HG03469 (cell line): ENCODE results near the gene COA7.
"Not testable (repeated sequence)": the region's sequence is repeated elsewhere in the genome, so short reads cannot be mapped to it uniquely, and the experiment has no call there.

Source experiments
- ATAC-seq: cut with Tn5 transposase; IDR thresholded peaks from one replicate; pipeline ENCODE4 v1.9.1; 2021; ENCODE audit warnings: mild to moderate bottlenecking, moderate library complexity, moderate number of reproducible peaks; ENCODE audit not compliant: unreplicated experiment

The COA7 gene

GRCh38 chr1:52706941-52707926 is 9.1 kb upstream of the COA7 start:
- no peak for ATAC-seq

DNA sequence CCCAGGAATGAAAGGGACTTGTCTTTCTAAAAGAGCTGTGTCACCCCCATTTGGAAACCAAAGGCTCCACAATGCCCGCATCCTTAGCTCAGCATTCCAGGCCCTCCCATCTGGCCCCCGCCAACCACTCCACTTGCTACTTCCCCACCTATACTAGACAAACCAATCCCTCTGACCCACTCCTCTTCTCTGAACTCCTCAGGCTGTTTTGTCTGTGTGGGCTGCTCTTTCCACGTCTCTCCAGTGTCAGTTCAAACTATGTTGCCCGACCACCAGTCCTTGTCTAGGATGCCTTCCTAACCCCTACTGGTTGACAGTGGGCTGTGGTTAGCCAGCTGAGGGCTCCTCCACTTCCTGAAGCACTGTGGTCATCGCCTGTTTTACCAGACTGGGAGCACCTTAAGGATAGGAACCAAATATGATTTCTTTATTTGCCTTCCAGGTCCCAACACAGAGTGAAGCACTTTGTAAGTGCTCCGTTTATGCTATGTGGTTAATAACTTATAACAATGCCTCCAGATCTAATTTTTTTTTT is 8.1 kb upstream of the COA7 start:
- ATAC-seq, result no peak

DNA sequence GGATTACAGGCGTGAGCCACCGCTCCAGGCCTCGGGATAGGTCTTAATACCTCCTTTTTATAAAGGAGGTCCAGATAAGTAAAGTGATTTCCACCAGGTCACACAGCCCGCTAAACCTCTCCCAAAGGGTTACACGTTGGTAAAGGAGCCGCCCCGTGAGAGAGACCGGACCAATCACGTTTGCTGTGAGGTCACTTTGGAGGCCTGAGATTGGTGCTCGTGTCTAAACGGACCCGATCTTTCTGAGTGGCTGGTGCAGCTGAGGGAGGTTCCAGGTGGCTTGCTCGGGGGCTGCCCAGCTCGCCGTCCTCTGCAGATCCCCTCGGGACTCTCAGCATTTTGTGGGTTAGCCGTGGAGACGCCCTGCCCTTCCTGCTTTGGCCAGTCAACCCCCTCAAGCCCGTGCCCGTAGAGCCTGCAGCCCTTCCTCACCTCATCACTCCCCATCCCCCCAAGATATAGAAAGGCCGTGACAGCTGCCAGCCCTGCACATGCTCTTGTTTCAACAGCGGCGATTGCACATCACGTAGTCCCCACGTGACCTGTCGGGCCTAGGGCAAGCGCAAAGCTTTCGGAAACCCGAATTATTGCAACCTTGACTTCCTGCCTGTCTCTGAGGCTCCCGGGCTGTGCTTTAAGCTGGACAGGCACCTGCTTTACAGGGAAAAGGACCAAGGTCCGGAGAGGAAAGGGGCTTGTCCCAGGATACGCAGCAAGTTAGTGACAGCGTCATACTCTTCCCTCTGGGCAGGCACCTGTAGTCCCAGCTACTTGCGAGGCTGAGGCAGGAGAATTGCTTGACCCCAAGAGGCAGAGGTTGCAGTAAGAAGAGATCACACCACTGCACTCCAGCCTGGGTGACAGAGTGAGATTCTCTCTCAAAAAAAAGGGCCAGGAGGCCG is 5.0 kb upstream of the COA7 start:
- peak; percentile 79 for ATAC-seq

- no peak for ATAC-seq
These were observed 2.5 kb downstream of the COA7 start for GRCh38 chr1:52695627-52696026.

DNA sequence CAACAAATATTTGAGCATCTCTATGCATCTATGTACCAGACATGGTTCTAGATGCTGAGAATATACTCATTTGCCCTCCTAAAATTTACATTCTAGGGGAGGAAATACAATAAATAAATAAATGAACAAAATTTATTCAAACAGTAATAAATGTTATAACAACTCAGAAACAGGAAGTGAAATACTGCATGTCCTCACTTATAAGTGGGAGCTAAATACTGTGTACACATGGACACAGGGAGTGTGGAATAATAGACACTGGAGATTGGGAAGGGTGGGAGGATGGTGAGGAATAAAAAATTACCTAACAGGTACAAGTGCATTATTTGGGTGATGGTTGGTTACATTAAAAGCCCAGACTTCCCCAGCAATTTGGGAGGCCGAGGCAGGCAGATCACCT is 4.3 kb downstream of the COA7 start:
- ATAC-seq, result no peak

DNA sequence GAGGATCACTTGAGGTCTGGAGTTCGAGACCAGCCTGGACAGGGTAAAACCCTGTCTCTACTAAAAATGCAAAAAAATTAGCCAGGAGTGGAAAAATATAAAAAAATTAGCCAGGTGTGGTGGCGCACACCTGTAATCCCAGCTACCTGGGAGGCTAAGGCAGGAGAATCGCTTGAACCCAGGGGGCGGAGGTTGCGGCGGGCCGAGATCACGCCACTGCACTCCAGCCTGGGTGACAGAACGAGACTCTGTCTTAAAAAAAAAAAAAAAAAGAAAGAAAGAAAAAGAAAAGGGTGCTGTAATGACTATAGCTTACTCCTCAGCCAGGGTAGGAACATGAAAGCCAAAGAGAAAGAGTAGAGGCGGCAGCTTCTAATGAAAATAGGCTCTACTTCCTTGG is 4.8 kb downstream of the COA7 start:
- ATAC-seq, result not testable (repeated sequence)

- no peak for ATAC-seq
These were observed 5.5 kb downstream of the COA7 start for GRCh38 chr1:52692697-52693096.

DNA sequence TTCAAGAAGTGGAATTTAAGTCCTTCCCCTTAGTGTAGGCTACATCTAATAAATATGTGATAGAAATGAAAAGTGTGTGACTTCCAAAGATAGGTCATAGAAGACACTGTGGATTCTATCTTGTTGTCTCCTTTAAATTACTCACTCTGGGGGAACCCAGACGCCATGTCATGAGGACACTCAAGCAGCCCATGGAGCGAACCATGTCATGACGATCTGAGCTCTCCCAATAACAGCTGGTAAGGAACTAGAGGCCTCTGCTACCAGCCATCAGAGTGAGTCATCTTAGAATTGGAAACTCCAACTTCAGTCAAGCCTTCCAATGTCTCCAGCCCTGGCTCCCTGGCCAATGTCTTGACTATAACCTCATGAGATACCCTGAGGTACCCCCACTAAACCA is 6.3 kb downstream of the COA7 start:
- no peak for ATAC-seq

GRCh38 chr1:52686830-52687229 is 11.3 kb downstream of the COA7 start:
- ATAC-seq, result no peak

DNA sequence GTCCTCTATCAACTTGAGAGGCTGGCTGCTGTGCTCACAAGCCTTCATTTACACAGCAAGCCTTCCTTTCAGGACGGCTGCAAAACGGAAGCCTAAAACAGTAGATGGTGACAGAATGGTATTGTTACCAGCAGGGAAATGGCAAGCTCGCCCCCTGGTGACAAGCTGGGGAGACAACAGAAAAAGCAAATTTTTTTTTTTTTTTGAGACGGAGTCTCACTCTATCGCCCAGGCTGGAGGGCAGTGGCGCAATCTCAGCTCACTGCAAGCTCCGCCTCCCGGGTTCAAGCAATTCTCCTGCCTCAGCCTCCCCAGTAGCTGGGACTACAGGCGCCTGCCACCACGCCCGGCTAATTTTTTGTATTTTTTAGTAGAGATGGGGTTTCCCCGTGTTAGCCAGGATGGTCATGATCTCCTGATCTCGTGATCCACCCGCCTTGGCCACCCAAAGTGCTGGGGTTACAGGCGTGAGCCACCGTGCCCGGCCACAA is 11.8 kb downstream of the COA7 start:
- ATAC-seq, result peak; percentile 60

DNA sequence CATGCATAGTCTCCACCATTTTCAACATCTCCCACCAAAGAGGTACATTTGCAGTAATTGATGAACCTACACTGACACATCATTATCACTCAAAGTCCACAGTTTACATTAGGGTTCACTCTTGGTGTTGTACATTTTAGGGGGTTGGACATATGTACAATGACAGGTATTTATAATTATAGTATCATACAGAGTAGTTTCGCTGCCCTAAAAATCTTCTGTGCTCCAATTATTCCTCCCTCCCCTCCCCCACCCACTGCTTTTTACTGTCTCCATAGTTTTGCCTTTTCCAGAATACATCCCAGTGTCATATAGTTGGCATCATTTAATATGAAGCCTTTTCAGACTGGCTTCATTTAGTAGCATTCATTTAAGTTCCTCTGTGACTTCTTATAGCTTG is 13.6 kb downstream of the COA7 start:
- ATAC-seq, result no peak

GRCh38 chr1:52683367-52683940 is 14.7 kb downstream of the COA7 start:
- no peak for ATAC-seq

DNA sequence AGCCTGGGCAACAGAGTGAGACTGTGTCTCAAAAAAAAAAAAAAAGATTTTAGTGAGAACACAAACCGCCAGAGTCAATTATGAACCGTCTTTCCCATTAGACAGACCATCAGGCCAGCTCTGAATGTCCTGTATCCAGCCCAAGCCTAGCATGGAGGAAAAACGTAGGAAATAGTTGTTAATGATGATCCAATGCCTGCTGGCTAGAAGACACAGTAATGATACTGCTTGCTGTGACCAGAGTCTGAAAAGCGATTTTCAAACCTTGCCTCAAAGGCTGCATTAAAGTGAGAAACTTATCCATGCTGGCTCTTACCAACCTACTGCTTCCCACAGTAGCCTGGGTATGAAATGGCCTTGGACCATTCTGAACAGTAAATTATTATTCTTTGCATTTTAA is 17.0 kb downstream of the COA7 start:
- no peak for ATAC-seq

- ATAC-seq, result no peak
These were observed 17.8 kb downstream of the COA7 start for GRCh38 chr1:52680353-52680752.

GRCh38 chr1:52679498-52679897 is 18.6 kb downstream of the COA7 start:
- ATAC-seq, result no peak

GRCh38 chr1:52679048-52679447 is 19.1 kb downstream of the COA7 start:
- ATAC-seq, result no peak

DNA sequence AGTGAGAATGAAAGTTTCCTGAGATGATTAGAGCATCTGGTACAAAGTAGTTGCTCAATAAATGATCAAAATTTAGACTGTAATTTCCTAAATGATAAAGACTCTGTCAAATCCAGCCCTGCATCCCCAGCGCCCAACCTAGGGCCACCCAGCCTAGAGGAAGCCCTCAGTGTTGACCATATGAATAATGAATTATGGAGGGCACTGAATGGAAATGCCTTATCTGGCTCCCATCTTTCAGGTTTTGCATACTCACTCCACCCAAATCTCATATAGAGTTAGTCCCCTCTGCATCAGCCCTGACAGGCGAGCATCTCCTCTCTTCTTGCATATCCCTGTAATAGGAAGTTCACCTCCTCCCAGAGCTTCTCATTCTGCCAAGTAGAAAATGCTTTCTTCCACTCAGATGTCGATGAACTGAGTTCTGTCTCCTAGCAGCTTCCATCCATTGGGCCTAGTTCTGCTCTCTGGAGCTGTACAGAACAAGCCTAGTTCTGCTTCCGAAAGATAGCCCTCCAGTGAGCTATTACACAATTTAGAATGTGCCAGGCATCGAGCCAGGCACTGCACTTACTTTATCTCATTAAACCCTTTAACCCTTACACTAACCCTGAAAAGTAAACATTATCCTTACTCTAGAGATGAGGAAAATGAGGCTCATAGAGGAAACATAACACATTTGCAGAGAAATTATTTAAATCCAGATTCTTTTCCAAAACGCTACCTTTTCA is 20.9 kb downstream of the COA7 start:
- no peak for ATAC-seq

DNA sequence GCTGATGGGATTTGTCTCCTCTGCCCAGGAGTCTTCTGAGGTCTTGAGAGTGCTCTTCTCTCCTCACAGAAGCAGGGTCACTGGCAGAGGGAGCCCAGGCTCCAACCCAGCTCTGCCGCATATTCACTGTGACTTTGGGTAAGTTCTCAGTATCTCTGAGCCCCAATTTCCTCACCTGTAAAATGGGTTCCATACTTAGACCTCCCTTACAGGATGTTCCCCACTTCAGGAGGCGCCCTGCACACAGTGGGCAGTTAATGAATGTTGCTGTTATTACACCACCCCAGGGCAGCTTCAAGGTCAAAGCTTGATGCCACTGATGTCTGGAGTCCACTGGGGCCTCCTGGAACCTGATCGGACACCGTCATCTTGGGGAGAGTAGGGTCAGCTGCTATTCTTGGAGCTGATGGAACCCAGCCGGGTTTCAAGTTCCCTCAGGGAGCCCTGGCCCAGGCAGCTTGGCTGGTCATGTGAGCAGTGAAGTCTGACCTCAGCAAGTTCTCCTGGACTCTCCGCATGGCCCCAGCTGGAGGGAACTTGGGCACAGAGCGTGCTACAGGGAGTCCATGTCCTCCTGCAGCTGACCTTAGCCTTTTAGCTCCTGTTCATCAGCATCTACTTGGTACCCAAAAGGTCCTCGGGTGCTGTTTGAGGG is 21.8 kb downstream of the COA7 start:
- ATAC-seq, result no peak

DNA sequence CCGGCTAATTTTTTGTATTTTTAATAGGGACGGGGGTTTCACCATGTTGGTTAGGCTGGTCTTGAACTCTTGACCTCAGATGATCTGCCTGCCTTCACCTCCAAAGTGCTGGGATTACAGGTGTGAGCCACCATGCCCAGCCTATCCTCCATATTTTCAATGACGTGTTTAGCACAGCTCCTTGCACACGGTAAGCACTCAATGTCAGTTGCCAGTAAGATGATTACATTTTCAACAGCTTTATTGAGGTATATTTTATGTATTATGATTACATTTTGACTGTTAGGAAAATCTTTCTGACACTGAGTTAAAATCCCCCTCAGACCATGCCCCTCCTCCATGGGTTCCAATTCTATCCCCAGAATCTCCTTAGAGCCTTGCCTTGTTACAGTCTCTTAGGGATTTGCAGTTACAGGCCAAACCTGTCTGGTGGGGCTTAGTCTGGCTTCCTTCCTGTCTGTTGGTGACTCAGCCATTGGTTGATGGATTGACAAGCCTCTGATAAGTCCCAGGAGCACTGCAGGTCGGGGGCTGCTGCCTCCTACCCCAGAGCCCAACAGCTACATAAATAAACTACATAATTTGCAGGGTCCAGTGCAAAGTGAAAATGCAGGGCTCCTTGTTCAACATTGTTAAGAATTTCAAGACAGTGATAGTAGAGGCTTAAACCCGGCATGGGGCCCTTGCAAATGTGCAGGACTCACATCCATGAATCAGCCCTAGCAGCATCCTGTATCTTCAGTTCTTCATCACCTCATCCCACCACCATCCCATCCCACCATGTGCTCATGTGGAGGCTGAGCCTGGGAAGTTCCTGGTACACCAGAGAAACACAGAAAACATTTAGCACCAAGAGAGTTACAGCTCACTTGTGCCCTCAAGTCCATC is 23.4 kb downstream of the COA7 start:
- no peak for ATAC-seq
